GM21528 (cell line): ENCODE results near the gene ANTKMT.

Source experiments
- ATAC-seq: cut with Tn5 transposase; IDR thresholded peaks from one replicate; pipeline ENCODE4 v1.9.1; 2021; ENCODE audit warnings: mild to moderate bottlenecking, moderate library complexity; ENCODE audit not compliant: unreplicated experiment, low FRiP score

ANTKMT gene

DNA sequence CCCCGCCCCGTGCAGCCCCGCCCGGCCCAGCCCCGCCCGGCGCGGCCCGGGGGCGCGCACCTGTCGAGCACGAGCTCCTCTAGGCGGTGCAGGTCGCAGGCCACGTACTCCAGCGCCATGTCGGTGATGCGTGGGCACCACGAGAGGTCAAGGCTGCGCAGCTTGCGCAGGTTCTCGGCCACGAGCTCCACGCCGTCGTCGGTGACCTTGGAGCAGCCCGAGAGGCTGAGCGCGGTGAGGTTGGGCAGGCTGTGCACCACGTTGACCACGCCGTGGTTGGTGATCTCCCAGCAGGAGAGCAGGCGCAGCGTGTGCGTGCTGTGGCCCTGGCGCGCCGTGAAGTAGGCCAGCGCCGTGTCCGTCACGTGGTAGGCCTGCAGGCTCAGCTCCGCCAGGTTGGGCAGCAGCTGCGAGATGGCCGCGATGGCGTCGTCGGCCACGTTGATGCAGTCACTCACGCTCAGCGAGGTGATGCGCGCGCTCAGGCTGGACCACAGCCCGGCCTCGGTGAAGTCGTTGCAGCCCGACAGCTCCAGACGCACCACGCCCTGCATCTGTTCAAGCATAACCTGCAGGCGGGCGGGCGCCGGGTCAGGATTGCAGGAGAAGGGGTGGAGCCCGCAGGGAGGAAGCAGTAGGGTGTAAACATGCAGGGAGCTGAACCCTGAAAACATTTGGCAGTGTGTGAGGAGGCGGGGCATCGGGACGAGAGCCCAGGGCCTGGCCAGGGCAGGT, 25.4 kb upstream of the ANTKMT start:
- ATAC-seq: no peak

DNA sequence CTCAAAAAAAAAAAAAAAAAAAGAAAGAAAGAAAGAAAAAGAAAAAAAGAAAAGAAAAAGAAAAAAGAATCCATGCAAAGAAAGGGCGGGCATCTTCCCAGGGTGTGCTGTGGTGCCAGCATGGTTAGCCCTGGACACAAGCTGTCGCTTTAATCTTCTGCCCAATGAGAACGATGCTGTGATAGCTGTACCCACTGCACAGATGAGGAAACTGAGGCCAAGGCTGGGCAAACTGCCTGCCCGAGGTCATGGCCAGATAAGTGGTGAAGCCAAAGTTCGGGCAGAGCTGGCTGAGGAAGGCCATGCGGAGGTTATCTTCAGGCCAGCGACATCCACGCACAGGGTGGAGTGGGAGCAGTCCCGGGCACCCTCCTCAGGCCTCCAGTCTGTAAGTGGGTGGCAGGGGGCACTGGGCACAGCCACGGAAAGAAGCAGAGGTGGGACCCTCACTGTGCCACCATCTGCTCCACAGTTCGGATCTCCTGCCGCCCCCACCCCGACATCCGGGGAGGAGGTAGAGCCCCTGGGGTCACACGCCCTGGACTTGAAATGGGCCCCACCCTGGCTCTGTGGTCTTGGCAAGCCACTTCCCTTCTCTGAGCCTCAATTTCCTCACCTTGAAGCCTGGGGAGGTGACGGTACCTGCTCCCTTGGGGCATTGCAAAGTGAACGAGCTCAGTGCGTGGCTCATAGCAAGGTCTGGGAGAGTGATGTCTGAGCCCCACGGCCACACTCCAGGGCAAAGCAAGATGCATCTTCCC, 21.9 kb upstream of the ANTKMT start:
- ATAC-seq: no peak

DNA sequence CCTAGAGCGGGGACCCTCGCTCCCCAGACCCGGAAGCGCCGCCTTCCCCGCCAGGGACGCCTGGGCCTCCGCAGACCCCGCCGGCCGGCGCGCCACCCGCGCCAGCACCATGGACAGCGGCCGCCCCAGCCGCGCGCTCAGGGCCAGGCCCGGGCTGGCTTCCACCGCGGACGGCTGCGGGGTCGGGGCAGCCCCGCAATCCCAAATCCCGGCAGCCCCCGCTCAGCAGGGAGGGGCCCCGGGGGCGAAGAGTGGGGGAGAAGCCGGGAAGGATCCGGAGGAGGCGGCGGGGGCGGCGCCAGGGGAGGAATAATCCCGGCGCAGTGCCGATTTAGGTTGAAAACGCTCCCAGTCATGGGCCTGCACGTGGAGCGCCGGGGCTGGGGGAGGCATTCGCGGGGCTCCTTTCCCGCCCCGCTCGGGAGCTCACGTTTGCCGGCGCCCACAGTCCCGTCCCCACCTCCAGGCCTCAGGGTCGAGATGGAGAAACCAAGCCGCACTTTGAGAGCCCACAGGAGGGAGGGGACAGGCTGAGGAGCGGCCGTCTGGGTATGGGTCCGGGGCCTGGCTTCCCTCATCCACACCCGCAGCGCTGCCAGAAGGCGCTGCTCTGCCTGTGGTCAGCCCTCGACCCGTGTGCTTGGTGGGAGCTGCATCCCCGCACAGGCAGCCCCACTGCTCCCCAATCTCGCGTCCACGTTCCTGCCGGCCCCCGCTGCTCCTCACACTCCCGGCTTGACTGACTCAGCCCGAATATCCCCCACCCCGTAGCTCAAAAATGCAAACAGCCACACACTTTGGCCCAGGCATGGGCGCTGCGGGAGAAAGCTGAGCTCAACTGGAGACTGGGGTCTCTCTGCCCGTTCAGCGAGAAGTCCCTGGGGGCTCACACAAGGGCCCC, 20.0 kb upstream of the ANTKMT start:
- no peak for ATAC-seq

DNA sequence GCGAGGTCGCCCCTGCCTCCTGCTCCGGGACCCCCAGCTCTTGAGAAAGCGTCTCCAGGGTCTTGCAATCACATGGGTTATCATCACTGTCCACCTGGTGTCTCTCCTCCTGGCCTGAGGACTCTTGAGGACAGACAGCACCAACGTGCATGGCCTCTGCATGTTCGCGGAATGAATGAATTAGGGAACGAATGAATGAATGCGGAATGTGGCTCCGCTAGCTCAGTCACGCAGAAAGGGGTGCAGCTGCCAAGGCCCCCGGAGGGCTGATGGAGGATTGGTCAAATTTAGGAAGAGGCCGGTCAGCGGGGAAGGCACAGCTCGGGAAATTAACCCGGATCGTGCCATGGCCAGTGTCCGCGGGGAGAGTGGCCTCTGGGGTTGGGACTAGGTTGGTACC, 18.6 kb upstream of the ANTKMT start:
- no peak for ATAC-seq

DNA sequence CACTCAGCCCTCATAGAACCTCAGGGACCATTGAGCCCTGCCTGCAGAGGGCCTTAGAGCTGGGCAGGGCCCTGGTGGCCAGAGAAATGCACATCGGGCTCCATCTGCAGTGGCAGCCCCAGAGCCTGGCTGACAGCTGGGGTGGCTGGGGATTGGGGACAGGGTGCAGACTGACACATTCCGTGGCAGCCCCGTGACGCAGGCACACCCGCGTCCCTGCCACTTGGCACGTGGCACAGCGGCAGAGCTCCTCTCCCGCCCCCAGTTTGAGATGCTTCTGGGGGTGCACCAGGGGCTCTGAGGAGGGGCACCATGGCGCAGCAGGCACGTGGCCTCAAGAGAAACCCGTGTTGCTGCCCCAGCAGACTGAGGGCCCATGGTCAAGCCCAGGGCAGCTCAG, 17.5 kb upstream of the ANTKMT start:
- no peak for ATAC-seq

DNA sequence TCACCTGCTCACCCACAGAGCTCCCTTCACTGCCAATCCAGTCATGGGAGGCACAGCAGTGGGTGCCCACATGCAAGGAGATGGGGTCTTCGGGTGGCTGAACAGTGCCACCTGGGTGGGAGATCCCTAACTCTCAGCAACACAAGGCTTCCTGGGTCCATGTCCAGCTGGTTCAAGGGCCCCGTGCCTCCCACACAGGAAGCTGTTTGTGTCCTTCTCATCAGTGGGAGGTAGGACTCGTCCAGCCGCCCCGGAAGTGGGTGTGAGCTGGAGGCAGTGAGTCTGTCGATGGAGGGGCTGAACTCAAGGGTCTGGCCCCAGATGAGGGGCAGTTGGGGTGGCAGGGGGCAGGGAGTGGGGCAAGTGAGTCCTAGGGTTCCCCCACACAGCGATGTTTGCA, 16.9 kb upstream of the ANTKMT start:
- no peak for ATAC-seq

DNA sequence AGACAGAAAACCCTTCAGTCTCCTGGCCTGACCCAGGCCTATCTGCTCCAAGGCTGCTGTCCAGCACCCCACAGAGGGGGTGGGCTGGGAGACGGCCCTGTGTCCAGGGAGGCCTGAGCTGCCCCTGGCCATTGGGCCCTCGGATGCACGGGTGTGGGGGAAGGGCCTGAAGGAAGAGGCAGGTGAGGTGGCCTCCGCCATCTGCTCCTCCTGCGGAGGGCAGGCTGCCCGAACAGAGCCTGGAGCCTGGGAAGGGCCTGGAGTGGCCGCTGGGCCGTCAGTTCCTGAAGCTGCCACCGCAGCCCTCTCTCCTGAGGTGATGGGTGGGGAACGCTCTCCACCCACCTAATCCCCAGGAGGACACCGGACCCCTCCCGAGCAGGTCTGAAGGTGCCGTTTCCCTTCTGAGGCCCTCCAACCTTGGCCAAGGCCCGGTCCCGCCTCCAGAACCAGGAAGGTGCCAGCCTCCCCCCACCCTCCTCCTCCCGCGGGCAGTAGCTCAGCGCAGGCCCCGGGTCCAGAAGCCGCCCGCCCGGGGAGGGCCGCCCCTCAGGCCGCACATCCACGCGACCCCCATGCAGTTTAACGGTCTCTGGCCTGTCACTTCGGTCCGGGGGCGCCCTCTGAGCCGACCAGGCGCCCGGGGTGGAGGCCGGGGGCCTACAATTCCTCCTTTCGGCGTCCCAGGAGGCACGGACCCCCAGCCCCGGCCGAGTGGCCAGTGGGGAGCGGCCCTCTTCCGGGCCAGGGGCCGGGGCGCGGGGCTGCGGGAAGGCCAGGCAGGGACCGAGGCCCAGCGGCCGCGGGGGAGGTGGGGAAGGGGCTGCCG, 16.2 kb upstream of the ANTKMT start:
- no peak for ATAC-seq

DNA sequence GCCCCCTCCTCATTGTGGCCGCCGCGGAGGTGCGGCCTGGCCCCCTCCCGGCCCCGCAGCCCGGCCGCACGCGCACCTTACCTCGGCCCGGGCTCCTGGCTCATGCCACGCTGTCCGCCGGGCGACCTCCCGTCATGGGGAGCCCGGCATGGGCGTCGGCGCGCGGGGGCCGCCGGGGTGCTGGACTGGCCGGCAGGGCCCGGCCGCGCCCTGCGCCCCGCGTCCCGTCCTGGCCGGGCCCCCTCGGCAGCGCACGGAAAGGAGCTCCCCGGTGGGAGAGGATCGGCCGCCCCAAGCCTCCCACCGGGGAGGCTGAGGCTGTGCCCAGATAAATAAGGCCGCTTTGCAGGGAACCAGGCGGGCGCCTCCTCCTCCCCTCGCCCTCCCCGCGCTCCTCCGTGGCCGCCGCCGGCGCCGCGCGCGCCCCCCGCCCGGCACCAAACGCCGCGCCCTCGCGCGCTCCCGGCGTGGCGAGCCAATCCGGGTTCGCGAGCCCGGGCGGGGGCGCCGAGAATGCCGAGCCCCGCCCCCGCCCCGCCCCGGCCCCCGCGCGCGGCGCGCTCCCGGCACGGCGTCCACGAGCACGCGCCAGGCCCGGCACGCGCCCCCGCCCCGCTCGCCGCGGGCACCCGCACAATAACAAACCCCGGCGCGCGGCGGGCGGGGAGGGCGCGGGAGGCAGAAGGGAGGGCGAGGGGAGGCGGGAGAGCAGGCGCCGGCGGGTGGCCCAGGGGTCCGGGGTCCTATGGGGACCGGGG, 15.3 kb upstream of the ANTKMT start, which contains the start of gene FBXL16:
FBXL16 (minus strand) TSS at position 371 of the 758 bp plus-strand sequence. CDS start 8,396 bp downstream, outside the sequence.
- ATAC-seq: no peak

DNA sequence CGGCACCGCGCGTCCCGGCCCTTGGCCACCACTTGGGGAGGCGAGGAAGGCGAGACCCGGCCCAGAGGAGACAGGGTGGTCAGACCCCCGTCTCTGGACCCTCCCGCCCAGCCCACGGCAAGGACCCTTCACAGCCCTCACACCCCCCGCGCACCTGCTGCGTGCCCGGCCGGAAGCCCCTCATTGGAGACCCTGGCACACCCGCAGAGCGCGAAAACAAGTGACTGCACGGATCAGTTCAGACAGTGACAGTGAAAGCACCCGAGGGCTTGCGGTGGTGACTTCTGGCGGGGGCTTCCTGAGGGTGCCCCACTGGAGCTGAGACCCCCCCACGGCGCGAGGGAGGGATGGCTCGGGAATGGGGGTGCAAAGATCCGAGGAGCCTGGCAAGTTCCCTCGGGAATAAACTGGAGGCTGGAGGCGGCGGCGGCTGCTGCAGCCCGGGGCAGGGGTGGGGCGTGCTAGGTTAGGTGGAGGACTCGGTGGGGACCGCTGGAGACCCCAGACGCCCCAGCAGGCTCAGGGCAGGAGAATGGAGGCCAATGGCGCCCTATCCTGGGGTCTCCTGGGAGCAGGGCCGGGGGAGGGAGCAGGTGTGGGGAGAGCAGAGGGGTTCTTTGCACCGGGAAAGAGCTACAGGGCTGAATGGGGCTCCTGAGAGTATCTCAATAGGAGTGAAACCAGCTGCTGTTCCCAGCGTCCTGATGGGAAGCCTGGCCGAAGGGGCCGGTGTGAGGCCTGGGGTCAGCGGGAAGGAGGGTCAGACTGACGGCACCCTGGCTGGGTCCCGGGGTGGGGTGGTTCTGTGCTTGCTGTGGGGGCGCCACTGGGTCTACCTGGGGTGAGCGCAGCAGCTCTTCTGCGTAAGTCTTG, 14.5 kb upstream of the ANTKMT start:
- ATAC-seq: no peak

DNA sequence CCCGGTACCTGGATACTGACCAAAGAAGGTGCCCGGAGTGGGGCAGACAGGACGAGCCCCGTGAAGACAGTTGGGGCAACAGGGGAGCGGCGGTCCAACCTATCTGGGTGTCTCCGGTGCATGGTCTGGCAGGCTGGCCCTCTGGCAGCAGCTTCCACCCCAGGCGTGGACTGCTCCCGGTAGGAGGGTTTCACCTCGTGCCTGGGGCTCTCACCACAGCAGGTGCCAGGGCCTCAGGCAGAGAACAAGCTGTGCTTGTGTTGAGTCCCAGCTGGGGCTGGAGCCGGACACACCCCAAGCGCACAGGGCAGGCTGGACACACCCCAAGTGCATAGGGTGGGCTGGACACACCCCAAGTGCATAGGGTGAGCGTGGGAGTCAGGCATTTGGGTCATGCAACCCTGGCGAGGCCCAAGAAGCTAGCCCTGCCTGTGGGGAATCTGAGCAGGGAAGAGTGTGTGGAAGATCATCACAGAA, 13.8 kb upstream of the ANTKMT start:
- ATAC-seq: no peak

DNA sequence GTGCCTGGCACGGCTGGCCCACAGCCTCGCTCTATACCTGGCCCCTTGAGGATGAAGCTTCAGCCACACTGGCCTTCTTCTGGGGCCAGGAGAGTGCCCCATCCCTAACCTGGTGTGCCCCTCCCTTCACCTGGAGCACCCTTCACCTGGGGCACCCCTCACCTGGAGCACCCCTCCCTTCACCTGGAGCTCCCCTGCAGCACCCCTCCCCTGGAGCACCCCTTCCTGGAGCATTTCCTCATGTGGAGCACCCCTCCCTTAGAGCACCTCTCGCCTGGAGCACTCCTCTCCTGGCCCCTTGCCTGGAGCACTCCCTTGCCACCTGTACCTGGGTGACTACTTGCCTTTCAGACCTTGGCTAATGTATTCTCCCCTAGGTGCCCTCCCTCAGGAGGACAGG, 12.9 kb upstream of the ANTKMT start:
- no peak for ATAC-seq

DNA sequence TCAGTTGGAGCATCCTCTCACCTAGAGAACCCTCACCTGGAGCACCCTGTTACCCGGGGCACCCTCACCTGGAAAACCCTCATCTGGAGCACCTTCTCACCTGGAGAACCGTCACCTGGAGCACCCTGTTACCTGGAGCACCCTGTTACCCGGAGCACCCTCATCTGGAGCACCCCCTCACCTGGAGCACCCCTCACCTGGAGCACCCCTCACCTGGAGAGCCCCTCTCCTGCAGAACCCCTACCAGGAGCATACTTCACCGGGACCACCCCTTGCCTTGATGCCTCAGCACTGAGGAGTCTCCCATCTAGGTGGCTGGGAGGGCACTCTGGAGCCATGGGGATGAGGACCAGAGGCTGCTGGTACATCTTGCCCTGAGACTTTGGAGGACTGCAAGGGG, 12.0 kb upstream of the ANTKMT start:
- no peak for ATAC-seq

DNA sequence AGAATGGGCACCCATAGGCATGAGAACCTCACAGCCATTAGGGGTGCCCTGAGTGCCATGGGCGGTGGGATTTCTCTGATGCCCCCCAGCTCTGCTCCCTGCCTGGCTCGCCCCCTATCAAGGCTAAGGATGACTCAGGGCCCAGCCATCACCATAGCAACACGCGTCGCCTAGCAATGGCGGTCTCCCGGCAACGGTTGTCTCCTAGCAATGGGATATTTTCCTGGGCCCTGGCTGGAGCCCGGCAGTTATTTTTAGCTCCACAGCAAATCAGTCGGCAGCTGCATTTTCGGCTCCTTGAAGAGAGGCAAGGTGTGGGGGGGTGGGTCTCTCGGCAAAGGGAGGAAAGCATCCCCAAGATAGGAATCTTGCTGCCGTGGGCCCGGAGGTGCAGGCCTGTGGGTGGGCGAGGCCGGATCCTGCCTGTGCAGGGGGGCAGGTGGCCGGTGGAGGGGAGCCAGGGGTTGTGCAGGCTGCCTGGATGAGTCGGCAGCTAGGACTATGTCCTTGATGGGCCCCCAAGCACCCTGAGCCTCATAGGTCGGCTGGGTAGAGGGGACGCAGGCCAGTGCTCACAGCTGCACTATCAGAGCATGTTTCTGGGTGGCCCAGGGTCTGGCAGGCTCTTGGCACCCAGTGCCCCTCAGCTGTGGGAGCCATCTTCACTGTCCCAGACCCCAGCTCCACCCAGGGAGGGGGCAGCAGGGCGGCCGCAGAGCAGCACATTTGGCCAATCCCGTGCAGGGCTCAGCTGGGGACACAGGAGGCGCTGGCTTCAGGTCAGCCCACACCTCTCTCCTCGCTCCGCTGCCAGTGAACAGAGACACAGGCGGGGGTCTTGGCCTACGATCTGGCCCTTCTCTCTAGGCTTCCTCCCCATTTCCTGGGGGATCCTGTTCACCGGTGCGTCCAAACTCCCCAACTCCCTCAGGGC, 11.1 kb upstream of the ANTKMT start:
- ATAC-seq: no peak

DNA sequence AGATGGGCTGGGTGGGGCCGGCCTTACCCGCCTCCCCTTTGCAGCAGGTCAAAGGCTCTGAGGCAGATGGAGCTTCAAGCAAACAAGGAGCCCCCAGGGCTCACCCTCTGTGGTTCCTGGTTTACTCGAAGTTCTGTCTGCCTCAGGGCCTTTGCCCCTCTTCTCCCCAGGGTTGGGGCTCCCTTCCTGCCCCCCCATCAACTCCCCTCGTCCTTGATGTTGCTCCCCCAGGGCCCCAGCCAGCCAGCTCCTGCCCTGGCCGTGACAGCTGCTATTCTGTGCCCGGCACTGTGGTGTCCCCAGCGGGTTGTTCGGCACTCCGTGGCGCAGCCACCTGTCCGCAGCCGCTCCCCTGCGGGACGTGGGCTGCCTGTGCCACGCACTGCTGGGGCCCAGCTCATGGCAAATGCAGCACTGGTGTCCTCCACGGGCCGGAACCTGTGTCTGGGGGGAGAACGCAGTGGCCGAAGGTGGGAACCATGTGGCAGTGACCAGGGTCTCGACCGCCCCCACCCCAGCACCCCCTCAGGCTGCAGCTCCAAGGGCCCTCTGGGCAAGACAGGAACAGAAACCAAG, 10.4 kb upstream of the ANTKMT start:
- no peak for ATAC-seq

DNA sequence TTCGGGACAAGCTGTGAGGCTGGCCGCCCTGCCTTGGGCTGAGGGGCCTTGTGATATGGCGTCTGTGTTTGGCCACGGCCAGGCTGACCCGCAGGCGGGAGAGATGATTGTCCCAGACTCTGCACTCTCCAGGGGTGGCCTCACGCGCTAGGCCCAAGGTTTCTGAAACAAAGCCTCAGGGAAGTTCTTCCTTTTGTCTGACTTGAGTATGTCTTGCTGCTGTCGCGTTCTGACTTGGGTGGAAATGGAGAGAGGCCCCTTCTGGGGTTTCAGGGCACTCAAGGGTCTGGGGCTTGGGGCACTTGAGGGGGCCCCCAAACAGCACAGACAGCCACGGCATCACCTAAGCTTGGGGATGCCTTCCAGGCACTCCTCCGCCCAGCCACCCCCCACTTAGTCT, 9.9 kb upstream of the ANTKMT start:
- ATAC-seq: no peak

DNA sequence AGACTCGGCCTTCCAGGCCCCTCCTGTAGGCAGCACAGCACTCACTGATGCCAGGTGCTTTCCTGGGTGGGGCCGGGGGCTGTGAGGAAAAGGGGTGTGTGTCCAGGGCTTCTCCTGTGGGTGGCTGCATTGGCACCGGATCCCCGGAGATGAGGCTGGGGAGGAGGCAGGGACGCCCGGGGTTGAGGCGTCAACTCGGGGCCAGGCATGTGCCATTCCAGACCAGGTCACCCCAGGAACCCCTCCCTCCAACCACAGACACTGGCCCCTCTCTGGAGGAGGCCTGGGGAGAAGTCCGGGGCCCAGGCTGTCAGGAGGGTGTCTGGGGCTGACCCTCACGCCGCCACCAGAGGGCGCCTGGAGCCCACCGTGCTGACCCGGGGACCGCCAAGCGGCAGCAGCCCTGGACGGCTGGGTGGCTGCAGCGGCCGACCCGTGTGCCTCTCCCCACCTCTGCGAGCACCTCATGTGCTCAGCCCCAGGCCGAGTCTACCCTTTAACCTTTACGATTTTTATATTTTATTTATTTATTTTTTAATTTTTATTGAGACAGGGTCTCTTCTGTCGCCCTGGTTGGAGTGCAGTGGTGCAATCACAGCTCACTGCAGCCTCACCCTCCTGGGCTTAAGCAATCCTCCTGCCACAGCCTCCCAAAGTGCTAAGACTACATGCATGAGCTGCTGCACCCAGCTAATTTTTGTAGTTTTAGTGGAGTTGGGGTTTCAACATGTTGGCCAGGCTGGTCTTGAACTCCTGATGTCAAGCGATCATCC, 9.2 kb upstream of the ANTKMT start:
- ATAC-seq: no peak
